Measurements from ENCODE around the gene KIF26B.

DNA sequence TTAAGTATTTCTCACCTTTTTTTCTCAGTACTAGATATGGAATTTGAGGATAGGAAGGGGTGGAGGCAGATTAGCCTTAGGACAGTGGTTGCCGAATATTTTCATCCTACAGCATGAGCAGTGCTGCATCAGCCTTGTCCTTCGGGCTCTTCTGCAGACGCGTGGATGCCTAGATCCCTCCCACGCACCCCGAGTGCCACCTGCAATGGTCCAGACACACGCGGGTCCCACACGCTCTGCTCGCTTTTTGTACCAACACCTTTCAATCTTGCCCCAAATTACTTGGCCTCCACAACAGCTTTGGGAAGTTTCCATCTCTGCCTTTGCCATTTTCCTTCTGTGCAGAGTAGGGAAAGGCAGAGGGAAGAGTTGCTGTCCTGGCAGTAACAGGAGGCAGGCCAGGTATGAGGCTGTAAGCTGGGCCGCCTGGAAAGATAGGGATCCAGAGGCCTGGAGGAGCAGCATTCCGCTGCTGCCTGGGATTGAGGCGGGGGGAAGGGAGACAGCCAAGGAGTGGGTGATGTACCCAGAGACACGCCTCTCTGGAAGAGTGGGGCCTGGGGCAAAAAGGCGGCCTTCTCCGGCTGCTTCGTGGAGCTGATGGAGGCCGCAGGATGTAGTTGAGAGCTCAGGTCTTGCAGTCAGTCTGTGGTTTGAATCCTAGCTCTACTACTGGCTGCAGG is 467.7 kb downstream of the KIF26B start:
- TF ChIP-seq POLR2AphosphoS5 (IDR thresholded peaks at IDR 0.05) (no peak), POLR2A (IDR thresholded peaks at IDR 0.05) (no peak), EP300 (IDR thresholded peaks at IDR 0.05) (no peak)
- TF ChIP-seq, protein P1, sequence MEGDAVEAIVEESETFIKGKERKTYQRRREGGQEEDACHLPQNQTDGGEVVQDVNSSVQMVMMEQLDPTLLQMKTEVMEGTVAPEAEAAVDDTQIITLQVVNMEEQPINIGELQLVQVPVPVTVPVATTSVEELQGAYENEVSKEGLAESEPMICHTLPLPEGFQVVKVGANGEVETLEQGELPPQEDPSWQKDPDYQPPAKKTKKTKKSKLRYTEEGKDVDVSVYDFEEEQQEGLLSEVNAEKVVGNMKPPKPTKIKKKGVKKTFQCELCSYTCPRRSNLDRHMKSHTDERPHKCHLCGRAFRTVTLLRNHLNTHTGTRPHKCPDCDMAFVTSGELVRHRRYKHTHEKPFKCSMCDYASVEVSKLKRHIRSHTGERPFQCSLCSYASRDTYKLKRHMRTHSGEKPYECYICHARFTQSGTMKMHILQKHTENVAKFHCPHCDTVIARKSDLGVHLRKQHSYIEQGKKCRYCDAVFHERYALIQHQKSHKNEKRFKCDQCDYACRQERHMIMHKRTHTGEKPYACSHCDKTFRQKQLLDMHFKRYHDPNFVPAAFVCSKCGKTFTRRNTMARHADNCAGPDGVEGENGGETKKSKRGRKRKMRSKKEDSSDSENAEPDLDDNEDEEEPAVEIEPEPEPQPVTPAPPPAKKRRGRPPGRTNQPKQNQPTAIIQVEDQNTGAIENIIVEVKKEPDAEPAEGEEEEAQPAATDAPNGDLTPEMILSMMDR (IDR thresholded peaks at IDR 0.05), result no peak

Data from suprapubic skin (tissue), 4 donors.